ELF-1 (cell line): ENCODE measurements around the gene GOLGA6A.
"Not testable (repeated sequence)": the region's sequence is repeated elsewhere in the genome, so short reads cannot be mapped to it uniquely, and the experiment has no call there.

ENCODE experiments used
- DNase-seq: peaks from one replicate; pipeline ENCODE4 v3.0.0-alpha.2; 2016; ENCODE audit warnings: low read depth, low spot score

GOLGA6A gene, protein sequence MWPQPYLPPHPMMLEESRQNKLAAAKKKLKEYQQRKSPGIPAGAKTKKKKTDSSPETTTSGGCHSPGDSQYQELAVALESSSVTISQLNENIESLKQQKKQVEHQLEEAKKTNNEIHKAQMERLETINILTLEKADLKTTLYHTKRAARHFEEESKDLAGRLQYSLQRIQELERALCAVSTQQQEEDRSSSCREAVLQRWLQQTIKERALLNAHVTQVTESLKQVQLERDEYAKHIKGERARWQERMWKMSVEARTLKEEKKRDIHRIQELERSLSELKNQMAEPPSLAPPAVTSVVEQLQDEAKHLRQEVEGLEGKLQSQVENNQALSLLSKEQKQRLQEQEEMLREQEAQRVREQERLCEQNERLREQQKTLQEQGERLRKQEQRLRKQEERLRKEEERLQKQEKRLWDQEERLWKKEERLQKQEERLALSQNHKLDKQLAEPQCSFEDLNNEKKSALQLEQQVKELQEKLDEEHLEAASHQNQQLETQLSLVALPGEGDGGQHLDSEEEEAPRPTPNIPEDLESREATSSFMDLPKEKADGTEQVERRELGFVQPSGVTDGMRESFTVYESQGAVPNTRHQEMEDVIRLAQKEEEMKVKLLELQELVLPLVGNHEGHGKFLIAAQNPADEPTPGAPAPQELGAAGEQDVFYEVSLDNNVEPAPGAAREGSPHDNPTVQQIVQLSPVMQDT

DNA sequence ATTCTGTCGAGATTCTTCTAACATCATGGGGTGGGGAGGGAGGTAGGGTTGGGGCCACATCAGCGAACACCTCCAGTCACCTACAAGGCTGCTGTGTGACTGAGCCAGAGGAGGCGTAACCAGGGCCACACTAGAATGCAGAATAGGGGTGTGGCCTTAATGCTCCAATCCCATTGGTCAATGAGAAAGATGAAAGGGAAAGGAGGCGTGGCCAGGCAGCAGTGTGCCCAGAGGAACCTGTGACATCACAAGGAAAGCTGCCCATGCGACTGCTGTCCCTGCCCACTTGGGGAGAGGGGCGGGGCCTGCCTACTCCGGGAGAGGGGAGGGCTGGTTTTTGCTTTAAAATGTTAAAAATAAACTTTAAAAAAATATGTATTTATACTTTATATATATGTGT is at the start of gene GOLGA6A:
GOLGA6A (minus strand) TSS at position 101 of the 400 bp plus-strand sequence; CDS start at position 60, 41 bp downstream.
- not testable (repeated sequence) for DNase-seq

DNA sequence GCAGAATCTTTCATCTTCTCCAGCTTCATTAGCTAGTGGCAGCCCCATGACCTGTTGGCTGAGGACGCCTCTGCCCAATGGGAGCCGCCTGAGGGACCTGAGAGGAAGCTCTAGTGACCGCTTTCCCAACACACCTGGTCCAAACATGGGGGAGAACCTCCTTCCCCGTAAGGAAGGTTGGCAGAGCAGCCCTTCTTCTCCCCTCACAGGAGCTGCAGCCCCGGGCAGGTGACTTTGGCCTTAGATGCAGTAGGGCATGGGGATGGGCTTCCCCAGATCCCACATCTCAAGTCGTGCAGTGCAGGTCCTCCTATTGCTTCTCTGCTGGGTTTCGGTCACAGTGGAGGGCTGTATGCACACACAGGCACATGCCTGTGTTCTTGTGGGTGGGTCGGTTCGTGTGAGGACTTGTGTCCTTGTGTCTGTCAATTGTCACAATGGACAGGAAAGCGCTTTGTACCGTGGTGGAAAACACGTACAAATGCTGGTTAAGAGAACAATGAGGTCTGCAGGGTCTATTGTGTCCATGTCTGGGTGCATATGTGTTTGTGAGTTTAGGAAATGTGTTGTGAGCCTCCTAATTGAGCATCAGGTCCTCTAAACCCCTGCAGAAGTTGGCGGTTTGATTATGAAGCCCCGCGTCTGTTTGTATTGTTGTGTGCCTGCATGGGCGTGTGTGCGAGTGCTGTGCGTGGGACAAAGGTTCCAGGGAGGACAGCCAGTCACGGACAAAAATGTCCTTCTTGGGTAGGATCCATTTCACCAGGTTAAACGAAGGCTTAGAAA is 49.5 kb upstream of the GOLGA6A start:
- DNase-seq = no peak

DNA sequence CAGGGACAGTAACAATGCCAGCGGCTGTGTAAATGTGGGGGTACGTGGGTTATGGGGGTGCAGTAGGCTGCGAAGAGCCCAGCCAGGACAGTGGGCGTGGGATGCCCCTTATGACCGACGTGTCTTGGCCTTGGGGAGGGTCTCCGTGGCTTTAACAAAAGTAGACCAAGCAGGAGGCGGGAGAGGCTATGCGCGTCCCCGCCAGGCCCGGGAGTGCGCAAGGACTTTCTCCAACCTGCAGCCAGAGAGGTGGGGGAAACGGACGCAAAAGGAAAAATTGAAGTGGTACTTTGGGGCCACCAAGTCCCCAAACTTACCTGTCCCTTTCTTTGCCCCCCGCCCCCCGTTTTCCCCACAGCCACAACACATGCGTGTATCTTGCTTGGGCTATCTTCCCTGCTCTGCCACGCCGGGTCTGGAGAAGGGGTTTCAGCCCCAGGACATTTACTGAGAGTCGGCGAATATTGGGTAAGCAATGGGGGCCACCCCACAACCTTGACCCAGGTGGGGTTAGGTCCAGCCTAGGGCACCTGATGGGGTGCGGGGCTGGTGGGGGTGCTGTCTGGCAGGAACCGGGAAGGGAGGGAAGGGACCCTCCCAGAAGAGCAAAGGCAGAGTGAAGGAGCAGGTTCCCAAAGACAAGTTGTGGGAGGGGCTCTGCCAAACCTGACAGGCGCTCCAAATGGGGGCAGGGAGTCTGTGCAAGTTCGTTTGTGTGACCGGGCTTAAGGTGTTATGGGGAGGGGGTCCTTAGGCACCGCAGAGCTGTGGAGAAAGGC is 48.7 kb upstream of the GOLGA6A start:
- no peak for DNase-seq

DNA sequence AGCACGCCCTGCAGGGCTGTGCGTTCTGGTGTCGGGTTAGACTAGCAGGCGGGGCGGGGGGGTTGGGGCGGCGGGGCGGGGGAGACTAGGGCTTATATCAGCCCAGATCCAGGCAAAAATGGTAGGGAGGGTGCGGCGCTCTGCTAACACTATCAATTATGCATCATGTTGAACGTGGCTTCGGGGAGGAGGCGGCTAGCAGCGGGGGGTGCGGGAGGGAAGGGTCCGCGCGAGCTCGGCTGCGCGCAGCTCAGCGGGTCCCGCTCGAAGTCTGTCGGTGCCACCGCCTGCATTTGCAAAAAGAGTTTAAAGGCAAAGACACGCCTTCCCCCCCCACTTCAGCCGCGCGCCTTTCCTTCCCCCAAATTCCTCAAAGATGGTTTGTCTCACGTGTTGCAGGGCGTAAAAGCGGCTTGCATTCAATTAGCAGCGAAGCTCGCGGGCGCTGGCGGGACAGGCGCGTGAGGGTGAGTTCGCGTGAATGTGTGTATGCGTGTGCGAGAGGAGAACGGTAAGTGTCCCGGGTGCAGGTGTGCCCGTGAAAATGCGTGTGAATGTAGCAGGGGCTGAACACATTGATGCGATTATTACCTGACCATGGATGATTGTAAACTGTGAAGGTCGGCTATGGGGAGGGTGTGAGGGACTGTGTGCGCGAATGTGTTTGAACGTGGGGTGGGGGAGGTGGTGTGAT is 48.0 kb upstream of the GOLGA6A start, which contains the start of gene ISLR2:
ISLR2 (plus strand) TSS at position 432 of the 694 bp plus-strand sequence. CDS start 2,169 bp downstream, outside the sequence.
- peak; percentile 27 for DNase-seq

DNA sequence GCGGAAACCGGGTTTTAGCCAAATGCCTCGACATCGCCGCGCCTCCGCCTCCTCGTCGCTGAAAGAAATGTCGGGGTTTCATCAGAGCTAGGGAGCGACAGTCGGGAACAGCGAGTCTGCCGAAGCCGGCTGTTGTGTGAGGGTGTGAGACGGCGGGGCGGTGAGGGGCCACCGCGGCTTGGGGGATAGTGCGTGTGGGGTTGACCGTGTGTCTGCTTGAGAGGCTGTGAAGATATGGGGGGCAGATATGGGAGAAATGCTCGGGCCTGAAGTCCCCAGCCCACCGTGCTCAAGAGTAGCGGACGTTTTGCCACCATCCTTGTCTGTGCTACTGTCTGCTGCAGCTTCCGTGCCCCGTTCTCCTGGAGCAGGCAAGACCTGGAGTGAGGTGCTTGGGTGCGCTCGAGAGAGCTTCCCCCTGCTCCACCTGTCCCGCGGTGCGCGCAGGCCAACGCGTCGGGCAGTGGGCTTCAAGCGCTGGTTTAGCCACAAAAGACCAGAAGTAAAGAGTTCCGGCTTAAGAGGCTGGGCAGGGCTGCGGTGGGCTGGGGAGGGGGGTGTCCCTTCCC is 47.3 kb upstream of the GOLGA6A start:
- peak; percentile 39 for DNase-seq

DNA sequence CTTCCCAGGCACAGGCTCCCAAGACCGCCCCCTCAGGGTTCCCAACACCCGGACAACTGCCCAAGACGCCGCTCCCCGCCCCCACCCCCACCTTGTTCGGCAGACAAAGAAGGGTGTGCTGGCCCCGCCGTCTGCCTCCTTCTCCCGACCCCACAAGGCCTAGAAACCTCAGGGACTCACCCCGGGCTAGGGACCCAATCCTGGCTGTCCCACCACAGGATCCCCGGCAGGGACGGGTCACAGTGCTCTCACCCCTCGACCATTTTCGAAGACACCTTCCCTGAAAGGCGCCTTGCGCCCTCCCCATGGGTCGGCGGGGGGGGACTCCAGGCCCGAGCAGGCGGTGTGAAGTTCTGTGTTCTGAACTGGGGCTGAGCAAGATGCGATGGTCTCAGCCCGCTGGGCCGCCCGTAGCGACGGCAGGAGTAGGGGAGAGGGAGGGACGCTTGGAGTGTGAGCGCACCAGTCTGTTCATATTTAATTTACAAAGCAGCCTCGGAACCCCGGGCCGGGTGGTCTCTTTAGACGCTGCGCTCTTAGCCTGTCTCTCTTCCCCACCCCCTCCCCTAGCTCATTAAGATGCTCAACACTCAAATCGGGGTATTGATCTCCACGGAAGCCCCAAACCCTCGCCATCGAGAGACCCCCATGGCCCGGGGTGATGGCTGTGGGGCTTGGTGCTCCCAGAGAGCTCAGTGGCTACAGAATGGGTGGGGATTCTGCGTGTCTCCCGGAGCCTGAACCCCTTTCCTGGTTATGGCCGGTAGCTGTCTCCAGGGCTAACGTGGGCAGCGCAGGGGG is 46.6 kb upstream of the GOLGA6A start:
- DNase-seq = peak; percentile 38

DNA sequence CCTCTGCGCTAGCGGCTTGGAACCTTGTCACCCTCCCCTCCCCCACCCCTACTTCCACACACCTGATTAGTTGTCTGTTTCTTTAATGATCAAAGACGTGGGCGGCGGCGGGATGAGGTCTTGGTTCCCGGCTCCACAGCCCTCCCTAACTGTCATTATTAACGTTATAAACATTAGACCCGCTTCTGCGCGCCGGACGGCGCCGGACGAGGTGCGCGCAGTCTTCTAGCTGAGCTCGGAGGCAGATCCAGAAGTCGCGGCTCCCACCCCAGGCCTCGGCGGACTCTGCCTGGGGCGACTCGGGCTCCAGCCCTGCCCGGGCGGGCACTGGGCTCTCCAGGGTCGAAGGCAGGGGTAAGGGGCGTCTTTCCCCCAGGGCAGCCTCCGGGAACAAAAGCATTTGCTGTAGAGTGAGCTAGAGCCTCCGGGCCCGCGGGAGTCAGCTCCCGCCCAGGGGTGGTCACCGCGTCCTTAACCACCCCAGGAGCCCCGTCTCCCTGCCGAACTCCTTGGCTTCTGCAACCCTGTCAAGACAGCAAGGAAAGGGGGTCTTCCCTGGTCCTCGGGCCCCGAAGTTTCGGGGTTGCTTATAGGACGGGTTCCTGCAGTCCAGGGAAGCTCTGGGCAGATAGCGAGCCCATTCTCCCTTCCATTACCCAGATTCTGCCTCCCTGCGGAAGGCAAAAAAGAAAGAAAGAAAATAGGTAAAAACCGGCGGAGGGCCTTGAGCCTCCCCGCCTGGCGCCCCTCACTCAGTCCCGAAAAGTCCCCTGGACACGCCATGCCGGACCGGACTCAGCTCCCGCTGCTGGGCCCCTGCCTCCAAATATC is 45.8 kb upstream of the GOLGA6A start:
- peak; percentile 66 for DNase-seq

DNA sequence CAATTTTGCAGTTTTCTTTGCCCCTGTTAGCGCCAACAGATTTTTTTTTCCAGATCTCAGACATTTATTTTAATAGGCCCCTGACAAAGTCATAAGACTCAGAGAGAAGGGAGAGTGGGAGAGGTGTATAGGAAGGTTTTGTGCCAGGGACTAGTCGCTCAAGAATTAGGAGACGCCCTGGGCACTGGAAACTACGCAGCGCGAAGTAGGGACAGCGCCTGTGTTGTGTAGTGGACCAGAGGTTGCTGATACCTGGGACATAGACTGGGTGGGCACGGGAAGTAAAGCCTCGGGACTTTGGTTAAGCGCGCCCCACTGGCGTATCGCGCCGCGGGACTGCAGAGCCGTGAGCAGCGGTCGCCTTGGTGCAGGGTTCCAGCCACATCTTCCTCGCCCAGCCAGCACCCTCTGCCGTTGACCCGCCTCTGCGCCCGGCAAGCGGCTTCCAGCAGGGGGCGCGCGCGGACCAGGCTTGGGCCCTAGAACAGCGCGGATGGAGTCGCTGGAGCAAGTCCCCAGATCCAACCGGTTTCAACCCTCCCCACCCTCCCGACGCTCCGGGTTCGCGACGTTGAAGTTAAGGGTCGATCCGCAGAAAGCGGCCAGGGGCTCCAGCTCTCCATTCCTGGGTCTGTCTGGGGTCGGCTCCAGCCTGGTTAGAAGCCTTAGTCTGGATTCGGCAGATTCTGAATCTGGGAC is 45.1 kb upstream of the GOLGA6A start:
- peak; percentile 97 for DNase-seq

DNA sequence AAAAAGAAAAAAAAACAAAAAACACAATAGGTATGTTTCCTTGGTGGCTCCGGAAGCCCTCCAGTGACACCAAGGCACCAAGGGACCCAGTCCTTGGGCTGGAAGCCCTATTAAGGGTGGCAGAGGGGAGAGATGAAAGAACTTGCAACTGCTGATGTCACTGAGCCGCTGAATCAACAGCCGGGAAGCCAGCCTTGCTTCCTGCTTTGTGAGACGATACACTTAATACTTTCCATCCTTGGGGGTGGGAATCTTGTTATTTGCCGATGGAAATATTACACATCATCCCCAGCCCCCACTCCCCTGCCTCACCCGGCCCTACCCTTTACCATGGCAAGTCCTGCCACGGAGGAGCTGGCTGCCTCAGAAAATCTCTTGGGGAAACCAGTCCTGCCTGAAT is 42.4 kb upstream of the GOLGA6A start:
- no peak for DNase-seq

DNA sequence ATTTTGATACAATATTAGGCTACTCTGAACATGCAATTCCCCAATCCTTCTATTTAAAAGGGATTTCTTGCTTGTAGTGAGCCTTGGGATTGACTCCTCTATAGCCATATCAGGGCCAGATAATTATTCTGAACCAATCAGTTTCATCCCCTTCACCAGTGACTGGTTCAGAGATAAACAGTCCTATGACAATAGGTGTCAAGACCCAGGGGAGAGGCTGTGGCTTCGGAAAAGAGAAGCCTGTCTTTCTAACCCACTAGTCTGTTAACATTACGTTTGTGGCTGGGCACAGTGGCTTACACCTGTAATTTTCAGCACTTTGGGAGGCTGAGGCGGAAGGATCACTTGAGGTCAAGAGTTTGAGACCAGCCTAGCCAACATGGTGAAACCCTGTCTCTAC is 41.8 kb upstream of the GOLGA6A start:
- no peak for DNase-seq

DNA sequence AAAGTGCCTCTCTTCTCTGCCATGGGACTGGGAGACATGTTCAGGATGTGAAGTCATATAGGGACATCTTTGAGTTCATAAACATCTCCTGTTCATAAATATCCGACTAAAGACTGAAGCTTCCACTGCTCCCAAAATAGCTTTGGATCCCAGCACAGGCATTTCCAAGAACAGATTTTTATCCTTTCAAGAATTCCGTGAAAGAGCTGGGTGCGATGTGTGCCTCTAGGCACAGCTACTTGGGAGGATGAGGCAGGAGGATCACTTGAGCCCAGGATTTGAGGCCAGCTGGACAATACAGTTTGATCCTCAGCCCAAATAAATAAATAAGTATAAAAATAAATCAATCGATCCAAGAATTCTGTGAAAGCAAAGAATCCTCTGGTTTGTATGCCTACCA is 41.3 kb upstream of the GOLGA6A start:
- DNase-seq = no peak

DNA sequence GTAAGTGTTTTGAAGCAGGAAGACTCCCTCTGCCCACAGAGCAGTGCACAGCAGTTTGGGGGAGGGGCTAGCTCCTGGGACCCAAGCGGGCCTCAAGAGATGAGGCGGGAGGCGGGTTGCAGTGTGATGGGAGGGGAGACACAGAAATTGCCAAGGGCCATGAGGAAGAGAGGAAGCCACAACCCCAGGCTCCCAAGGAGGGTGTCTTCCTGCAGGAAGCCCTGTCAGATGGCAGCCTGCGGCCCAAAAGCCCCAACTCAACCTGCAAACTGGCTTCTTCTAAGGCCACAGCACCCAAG is 40.7 kb upstream of the GOLGA6A start:
- DNase-seq = peak; percentile 71

DNA sequence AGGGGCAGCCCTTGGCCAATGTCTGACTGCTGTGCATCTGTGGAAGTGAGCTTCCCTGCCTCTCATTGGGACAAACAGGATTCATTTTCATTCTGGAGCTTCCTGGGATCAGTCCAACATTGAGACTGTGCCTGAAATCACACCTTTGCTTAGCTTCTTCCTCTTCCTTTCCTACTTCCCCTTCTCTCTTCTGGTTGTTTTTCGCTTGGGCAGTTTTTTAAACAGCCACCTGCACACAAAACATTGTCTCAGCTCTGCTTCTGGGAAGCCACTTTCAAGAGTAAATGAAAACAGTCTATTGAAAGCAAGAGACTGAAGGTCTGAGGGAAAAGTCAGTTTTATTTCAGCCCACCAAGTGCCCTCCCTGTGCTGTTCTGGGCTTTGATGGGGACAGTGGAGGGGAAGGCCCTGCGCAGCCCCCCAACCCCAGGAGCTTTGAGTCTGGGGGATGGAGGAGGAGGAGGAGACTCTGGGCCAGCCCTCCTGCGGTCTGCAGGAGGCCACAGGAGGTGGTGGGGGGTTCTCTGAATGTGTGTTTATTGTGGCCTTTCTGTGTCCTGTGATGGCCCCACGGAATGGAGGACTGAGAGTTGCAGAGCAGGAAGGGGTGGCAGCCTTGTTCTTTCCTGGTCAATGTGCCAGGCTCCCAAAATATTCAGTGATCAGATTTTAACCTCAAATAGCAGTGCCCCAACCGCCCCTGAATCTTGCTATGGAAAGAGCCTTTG is 40.2 kb upstream of the GOLGA6A start:
- DNase-seq = no peak

DNA sequence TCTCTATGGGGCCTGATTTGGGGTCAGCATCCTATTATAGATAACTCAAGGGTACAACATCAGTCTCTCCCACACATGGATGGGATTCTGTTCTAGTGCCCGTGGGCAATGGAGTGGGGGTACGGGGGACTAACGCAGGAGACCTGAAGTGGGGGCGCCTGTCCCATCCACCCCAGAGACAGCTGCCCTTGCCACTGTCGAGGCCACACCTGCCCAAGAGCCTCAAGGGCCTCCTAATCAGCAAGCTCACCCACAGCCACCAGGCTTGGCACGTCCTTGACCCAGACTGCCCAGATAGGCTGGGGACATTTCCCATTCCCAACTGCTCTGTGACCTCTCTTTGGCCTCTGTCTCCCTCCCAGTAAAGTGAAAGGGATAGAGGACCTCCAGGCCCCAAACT is 39.5 kb upstream of the GOLGA6A start:
- no peak for DNase-seq

DNA sequence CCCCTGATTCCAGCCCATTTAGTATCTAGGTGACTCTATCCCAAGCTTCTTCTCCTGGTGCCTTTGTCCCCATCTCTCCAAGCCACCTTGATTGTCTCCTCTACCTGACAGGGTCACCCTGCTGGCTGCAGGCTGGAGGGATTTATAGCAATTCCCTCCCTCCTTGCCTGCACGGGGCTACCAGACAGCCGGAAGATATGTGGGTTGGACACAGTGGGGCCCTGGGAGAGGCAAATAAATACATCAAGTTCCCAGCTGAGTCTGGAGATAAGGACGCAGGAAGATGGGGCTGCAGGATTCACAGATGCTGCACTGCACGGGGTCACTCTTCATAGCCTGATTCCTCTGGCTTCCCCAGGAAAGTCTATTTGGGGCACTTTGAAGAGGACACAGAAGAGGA is 38.7 kb upstream of the GOLGA6A start:
- DNase-seq = no peak

DNA sequence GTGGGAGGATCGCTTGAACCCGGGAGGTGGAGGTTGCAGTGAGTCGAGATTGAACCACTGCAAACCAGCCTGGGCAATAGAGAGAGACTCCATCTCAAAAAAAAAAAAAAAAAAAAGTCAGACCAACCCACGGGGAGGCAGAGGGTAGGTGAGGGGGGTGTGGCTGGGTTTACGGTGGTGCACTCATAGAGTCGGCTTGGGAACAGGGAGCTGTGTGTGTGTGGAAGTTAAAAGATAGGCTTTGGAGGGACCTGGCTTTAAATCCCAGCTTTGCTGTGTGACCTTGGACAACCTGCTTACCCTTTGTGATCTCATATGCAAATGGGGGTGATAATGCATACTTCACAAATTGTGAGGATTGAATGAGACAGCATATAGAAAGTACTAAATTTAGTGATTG is 38.1 kb upstream of the GOLGA6A start:
- DNase-seq = no peak

DNA sequence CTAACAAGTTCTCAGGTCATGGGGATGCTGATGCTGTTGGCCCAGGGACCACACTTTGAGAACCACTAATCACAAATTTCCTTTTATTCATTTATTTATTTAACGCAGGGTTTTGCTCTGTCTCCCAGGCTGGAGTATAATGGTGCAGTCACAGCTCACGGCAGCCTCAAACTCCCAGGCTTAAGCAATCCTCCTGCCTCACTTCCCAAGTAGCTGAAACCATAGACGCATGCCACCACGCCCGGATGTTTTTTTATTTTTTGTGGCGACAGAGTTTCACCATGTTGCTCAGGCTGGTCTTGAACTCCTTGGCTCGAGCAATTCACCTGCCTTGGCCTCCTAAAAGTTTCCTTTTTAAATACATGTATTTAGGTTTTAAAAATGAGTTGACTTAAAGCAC is 27.4 kb upstream of the GOLGA6A start:
- no peak for DNase-seq

DNA sequence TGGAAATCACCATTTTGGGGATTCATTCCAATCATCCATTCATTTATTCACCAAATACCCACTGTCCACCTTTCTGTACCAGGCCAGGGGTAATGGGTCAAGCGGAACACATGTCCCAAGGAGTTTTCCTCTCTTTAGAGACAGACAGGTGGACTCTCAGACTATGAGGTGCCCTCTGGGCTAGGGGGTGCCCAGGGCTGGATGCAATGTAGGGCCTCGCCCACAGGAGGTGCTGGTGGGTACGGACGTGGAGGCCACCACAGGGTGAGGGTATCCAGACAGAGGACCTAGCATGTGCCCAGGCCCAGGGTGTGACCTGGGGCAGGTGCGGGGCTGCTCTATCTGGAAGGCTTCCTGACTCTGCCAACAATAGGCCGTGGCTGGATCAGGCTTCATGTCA is 26.3 kb upstream of the GOLGA6A start:
- DNase-seq = peak; percentile 8
